Hematopoietic multipotent progenitor cell treated with erythropoietin and hydrocortisone succinate and interleukin-3 and kit ligand, for 8 days (in vitro differentiated cells): ENCODE results near the gene TMX1.
A peak's percentile ranks its signal among the peaks of the same experiment; 100 is the strongest.

Experiments used
- DNase-seq: peaks from one replicate; pipeline ENCODE4 v3.0.0-alpha.2; 2015

TMX1 gene

DNA sequence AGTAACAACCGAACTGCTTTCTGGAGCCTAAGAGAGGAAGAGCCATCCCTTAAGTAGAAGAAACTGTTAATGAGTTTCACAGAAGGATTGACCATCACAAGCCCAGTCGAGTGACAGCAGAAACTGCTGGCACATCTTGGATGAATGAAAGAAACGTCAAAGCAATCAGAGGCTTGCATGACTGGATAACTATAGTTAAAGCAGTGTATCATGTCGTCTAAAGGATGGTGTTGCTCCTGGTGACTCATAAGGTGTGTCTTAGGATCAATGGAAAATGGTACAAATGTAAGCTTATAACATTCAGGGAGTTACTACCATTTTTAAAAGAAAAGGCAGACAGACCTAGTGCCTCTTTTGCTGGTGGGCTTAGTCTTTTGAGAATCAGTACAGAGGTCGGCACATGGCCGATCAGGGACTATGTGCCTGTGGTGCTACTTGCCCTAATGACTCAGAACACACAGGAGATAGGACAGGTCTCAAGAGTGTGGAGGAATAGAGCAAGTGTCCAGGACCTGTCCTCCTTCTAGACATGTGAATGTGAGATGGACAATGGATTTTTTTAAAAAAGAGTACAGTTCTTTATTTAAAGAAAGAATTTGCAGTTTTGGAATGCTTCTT is 55.7 kb downstream of the TMX1 start:
- DNase-seq: no peak

DNA sequence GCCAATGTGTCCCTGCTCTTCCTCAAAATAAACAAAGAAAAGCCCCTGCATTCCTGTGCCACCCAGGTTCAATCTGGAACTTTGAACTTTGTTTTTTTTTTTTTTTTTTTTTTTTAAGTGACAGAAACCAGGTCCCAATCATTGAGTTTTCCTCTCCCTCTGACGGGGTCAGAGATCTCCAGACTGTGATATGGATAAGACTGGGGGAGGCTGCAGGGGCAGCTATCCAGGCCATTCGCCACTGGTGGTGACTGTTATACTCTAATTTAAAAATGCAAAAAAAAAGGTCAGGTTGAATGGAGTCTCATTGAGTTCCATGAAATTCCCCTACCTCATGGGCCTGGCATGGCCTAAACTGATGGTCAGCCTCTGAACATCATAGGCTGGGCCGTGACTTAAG is 57.0 kb downstream of the TMX1 start:
- DNase-seq: no peak

DNA sequence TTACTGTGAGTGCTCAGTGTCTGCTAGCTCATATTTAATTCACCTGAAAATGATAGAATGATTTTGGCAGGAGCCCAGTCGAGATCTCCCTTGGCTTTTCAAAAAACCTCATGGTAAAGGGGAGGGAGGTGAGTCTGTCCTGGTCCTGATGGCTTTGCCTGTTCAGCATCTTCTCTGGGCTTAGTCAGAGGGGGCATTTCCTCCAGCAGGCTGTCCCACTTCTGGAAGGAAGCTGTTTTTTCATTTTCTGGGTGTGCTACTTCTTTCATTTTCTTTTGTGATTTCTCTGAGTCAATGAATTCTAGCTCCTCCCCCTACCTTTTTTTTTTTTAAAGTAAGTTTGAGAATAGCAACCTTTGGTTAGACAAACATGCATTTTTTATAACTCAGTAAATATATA is 58.8 kb downstream of the TMX1 start:
- no peak for DNase-seq

DNA sequence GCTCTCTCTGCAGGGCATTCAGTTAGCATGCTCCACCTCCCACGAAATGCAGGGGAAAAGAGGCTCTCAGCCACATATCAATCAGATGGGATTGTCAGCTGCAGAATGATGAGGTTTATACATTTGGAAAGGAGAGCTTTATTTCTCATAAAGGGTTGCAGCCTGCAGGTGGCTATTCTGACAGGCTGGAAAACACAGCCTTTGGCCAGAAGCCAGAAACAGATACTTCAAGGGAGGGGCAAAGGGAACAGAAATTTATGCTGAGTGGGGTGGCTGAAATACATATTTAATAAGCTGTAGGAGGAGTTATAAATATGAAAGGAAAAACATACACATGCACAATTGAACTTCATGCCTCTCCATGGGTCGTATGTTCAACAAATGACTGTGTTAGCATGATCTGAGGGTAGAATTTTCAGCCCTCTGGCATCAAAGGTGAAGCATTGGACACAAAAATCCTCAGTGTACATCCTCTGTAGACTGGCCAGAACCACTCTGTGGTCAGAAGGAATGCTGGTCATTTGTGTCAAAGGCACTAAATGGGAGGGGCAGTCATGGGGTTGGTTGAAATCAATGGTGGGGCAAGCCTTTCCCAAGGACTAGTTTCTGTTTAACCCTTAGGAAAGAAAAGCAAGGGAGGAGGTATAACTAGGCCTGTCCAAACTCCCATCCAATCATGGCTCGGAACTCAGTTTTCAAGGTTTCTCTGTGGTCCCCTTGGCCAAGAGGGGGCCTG is 62.4 kb downstream of the TMX1 start:
- peak; percentile 14 for DNase-seq

DNA sequence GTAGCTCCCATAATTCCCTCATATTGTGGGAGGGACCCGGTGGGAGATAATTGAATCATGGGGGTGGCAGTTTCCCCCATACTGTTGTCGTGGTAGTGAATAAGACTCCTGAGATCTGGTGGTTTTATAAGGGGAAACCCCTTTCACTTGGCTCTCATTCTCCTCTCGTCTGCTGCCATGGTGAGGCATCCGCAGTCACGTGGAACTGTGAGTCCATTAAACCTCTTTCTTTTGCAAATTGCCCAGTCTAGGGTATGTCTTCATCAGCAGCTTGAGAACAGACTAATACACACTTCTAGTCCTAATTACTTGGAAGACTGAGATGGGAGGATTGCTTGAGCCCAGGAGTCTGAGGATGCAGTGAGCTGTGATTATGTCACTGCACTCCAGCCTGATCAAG is 64.4 kb downstream of the TMX1 start:
- DNase-seq: no peak

DNA sequence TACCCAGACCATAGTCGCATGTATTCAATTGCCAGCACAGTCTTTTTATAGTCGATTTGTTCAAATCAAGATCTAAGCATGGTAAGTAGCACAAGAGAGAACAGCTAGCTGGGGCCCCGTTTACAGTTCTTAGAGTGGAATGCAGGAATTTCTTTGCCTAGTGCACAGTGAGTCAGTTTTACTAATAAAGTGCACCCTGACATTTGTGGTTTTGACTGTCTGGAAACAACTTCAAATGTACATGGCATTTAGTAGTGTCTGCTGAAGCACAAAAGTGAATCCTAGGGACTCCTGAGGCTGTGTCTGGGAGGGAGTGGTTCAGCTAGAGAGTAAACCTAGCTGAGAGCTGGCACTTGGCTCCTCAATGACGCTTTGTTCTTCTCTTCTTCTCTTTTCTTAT is 64.9 kb downstream of the TMX1 start:
- DNase-seq: no peak

DNA sequence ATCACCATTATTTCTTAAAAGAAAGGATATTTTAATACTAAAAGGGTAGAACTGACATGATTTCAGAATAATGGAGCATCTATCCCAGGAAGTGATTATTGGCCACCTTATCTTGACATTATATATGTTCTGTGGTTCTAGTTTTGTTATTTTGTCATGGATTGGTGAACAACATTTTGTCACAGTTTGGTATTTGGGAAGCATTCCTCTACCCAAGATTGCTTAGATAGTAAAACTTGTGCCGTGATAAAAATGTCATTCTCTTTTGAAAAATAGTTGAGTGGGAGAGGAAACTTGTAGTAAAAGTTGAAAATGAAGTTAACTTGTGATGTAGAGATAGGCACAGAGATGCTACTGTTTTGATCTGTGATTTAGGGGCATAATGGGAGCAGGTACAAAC is 65.7 kb downstream of the TMX1 start:
- DNase-seq: no peak
